Measurements from ENCODE around the gene OR4K13.

The OR4K13 gene

GRCh38 chr14:19993438-19993837 lies 42.4 kb downstream of the OR4K13 start:
- DNase-seq (ENCODE audit: low read depth): no peak
- H3K4me3 ChIP-seq (ENCODE audit: low read depth, low read length): no peak overlapping the region
- no peak for TF ChIP-seq POLR2A (IDR thresholded peaks at IDR 0.05; ENCODE audit: extremely low read depth, insufficient read length)
- TF ChIP-seq CTCF (IDR thresholded peaks at IDR 0.05; ENCODE audit: low read depth, low read length): no peak
- no peak for TF ChIP-seq MYC (IDR thresholded peaks at IDR 0.05; ENCODE audit: low read depth, low read length)
- TF ChIP-seq MAX (IDR thresholded peaks at IDR 0.05; ENCODE audit: low read depth, low read length): no peak

All from NB4 (cell line).